ENCODE results near the gene RRP36.

GRCh38 chr6:43059168-43060033 lies 38.0 kb downstream of the RRP36 start, which contains the start of the genes KLC4 and MRPL2:
- no peak for TF ChIP-seq CTCF (IDR thresholded peaks at IDR 0.05)
- TF ChIP-seq POLR2AphosphoS5 (IDR thresholded peaks at IDR 0.05; ENCODE audit: low read depth, low read length), result peak; percentile 90
- TF ChIP-seq FOXM1 (IDR thresholded peaks at IDR 0.05; ENCODE audit: low read depth), result no peak
- TF ChIP-seq EP300 (IDR thresholded peaks at IDR 0.05; ENCODE audit: borderline replicate concordance in 1 of 2, low read depth in 1 of 2, low read length in 1 of 2), result no peak
- TF ChIP-seq MAX (IDR thresholded peaks at IDR 0.05; ENCODE audit: low read depth), result peak; percentile 86

Data from SK-N-SH (cell line).